AG04450 (cell line): Measurements from ENCODE around the gene FNDC4. TPM values are rescaled to one million over a fixed set of nuclear protein-coding genes. Genes with fewer than 3 reads are reported as not detected.

Source experiments
- CTCF ChIA-PET: fragments of 300-600, 350-600 bp; formaldehyde crosslinking; extraction: SDS; loops from one replicate; lab custom pipeline; 2022; ENCODE audit warnings: antibody characterized with exemption, inconsistent platforms; lab: Charles Lee
- POLR2A ChIA-PET: fragments of 350-600 bp; formaldehyde crosslinking; extraction: SDS; loops from one replicate; lab custom pipeline; 2021; ENCODE audit warnings: antibody characterized with exemption, inconsistent platforms; lab: Yijun Ruan, JAX
- DNase-seq: peaks from one replicate; pipeline ENCODE4 v3.0.0-alpha.2; 2011; ENCODE audit warnings: low read depth, low spot score
- H3K27ac ChIP-seq: one replicate; pipeline ENCODE4 v1.5.1; 2012; ENCODE audit warnings: low read depth, low read length, control low read depth
- H3K27me3 ChIP-seq: one replicate; pipeline ENCODE4 v1.6.0; 2012; ENCODE audit warnings: low read length; ENCODE audit not compliant: control insufficient read depth, insufficient read depth
- H3K4me3 ChIP-seq: 2 replicates; pipeline ENCODE4 v1.5.1; 2011; ENCODE audit warnings: mild to moderate bottlenecking, low read depth, low read length, control low read depth
- H3K9me3 ChIP-seq: 2 replicates; pipeline ENCODE4 v1.5.1; 2012; ENCODE audit warnings: low read length; ENCODE audit not compliant: control insufficient read depth, insufficient read depth
- polyA plus RNA-seq: library from polyadenylated mRNA; depleted of rRNA; stranded (reverse); fragments of >200 nt; gene quantifications from 2 replicates; pipeline ENCODE4 v1.2.3, GENCODE V29; 2011
- TF ChIP-seq, protein P1 (sequence below): IDR thresholded peaks from 2 replicates; pipeline ENCODE4 v1.5.1; 2011; ENCODE audit warnings: low read depth, low read length, control low read depth, inconsistent platforms

Gene FNDC4
- polyA plus RNA-seq, 1 experiment: 12.3 TPM

DNA sequence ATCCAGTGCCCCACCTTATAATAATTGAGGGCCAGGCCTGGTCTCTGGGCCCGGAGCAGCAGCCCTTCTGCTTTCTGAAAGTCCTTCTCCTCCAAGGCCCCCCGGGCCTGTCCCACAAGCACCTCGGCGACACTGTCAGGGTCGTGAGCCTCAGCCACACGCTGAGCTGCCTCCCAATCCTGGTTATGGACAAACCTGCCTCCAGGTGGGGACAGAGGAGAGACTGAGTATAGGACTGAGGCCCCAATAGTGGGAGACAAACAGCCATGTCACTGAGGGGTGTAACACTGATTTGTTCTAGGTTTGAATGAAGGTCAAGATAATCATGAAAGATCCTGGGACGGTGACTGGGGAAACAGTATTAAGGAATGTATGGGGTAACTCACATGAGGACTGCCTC lies 41.0 kb downstream of the FNDC4 start:
- Histone ChIP-seq H3K27ac (no peak overlapping the region), H3K4me3 (no peak overlapping the region), H3K27me3 (no peaks in the 10 kb centered on the region), H3K9me3 (no peaks in the 10 kb centered on the region)
- TF ChIP-seq, protein P1, sequence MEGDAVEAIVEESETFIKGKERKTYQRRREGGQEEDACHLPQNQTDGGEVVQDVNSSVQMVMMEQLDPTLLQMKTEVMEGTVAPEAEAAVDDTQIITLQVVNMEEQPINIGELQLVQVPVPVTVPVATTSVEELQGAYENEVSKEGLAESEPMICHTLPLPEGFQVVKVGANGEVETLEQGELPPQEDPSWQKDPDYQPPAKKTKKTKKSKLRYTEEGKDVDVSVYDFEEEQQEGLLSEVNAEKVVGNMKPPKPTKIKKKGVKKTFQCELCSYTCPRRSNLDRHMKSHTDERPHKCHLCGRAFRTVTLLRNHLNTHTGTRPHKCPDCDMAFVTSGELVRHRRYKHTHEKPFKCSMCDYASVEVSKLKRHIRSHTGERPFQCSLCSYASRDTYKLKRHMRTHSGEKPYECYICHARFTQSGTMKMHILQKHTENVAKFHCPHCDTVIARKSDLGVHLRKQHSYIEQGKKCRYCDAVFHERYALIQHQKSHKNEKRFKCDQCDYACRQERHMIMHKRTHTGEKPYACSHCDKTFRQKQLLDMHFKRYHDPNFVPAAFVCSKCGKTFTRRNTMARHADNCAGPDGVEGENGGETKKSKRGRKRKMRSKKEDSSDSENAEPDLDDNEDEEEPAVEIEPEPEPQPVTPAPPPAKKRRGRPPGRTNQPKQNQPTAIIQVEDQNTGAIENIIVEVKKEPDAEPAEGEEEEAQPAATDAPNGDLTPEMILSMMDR: no peak
- no peak for DNase-seq
- ChIA-PET POLR2A (interaction anchor here (1.7 kb wide), 1 partner anchor 26 kb away, joined by 3 read pairs; the partner anchor contains the start of gene NRBP1), CTCF (no interaction called here)

DNA sequence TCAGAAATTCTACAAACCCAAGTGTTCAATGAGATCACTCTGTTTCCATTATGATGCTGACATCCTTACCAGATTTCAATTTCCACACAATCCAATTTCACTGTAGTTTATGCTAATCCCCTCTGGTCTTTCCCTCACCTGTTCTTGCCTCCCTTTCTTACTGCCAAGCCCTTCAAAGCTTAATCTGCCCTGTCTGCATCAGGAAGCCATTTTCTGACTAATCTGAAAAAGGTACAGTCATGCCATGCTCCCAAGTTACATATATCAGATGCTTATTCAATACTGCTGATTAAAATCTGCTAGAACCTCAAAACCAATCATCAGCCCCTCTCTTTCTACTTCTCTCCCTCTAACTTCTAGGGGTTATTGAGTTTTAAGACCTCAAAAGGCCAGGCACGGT lies 43.9 kb downstream of the FNDC4 start:
- TF ChIP-seq, protein P1: no peak
- CTCF ChIA-PET: no interaction called here

GRCh38 chr2:27448381-27448780 lies 46.6 kb downstream of the FNDC4 start:
- no peak for DNase-seq
- H3K9me3 ChIP-seq: no peaks in the 10 kb centered on the region
- ChIA-PET POLR2A (no interaction called here), CTCF (no interaction called here)
- TF ChIP-seq, protein P1: no peak
- H3K27me3 ChIP-seq: no peaks in the 10 kb centered on the region
- H3K4me3 ChIP-seq: no peak overlapping the region
- H3K27ac ChIP-seq: no peak overlapping the region

More for the DNA sequence above, 43.9 kb downstream of the FNDC4 start:
- H3K27ac ChIP-seq: no peak overlapping the region
- no peak for DNase-seq
- POLR2A ChIA-PET: no interaction called here
- H3K4me3 ChIP-seq: no peak overlapping the region
- H3K27me3 ChIP-seq: no peaks in the 10 kb centered on the region
- no peaks in the 10 kb centered on the region for H3K9me3 ChIP-seq

GRCh38 chr2:27446057-27446456 lies 48.9 kb downstream of the FNDC4 start:
- Histone ChIP-seq H3K27me3 (no peaks in the 10 kb centered on the region), H3K27ac (no peak overlapping the region), H3K9me3 (no peaks in the 10 kb centered on the region), H3K4me3 (no peak overlapping the region)
- no peak for DNase-seq
- POLR2A ChIA-PET: interaction anchor here (1.2 kb wide), 1 partner anchor 17 kb away, joined by 5 read pairs; the partner anchor contains the start of gene NRBP1
- CTCF ChIA-PET: no interaction called here
- TF ChIP-seq, protein P1: no peak

GRCh38 chr2:27445615-27446014 lies 49.4 kb downstream of the FNDC4 start:
- POLR2A ChIA-PET: interaction anchor here (1.2 kb wide), 1 partner anchor 17 kb away, joined by 5 read pairs; the partner anchor contains the start of gene NRBP1
- CTCF ChIA-PET: no interaction called here

More at GRCh38 chr2:27445615-27446014, 49.4 kb downstream of the FNDC4 start:
- Histone ChIP-seq H3K27ac (no peak overlapping the region), H3K9me3 (no peaks in the 10 kb centered on the region), H3K27me3 (no peaks in the 10 kb centered on the region), H3K4me3 (no peak overlapping the region)
- TF ChIP-seq, protein P1: no peak
- no peak for DNase-seq
